NCI-H226 (cell line): Measurements from ENCODE around the gene C17orf114.
"Not testable (repeated sequence)": the region's sequence is repeated elsewhere in the genome, so short reads cannot be mapped to it uniquely, and the experiment has no call there.

Experiments
- DNase-seq: peaks from one replicate; pipeline ENCODE4 v3.0.0-alpha.2; 2015

The C17orf114 gene

GRCh38 chr17:4802228-4802627, at the start of gene C17orf114:
Gene C17orf114 (minus strand): TSS chr17:4802328.
- no peak for DNase-seq

GRCh38 chr17:4851084-4851483, 49.0 kb upstream of the C17orf114 start:
- no peak for DNase-seq

- DNase-seq, result no peak
Measured at GRCh38 chr17:4850246-4850645, 48.1 kb upstream of the C17orf114 start.

GRCh38 chr17:4849011-4849536, 46.9 kb upstream of the C17orf114 start:
- DNase-seq, result no peak

- DNase-seq, result no peak
Measured at GRCh38 chr17:4846635-4847390, 44.7 kb upstream of the C17orf114 start.

- DNase-seq, result no peak
Measured at GRCh38 chr17:4845118-4845517, 43.0 kb upstream of the C17orf114 start.

- DNase-seq, result no peak
Measured at GRCh38 chr17:4843321-4844000, 41.3 kb upstream of the C17orf114 start.

- no peak for DNase-seq
Measured at GRCh38 chr17:4842376-4842775, 40.2 kb upstream of the C17orf114 start.

- DNase-seq, result no peak
Measured at GRCh38 chr17:4840893-4841242, 38.7 kb upstream of the C17orf114 start.

GRCh38 chr17:4839965-4840892, 38.1 kb upstream of the C17orf114 start:
- DNase-seq, result no peak

- no peak for DNase-seq
Measured at GRCh38 chr17:4839221-4839620, 37.1 kb upstream of the C17orf114 start.

- DNase-seq, result no peak
Measured at GRCh38 chr17:4838309-4838785, 36.2 kb upstream of the C17orf114 start.

GRCh38 chr17:4837471-4838308, 35.6 kb upstream of the C17orf114 start:
- no peak for DNase-seq

- no peak for DNase-seq
Measured at GRCh38 chr17:4836221-4836620, 34.1 kb upstream of the C17orf114 start.

GRCh38 chr17:4834681-4835020, 32.5 kb upstream of the C17orf114 start:
- no peak for DNase-seq

GRCh38 chr17:4833941-4834680, 32.0 kb upstream of the C17orf114 start:
- DNase-seq, result peak; percentile 37

GRCh38 chr17:4833178-4833940, 31.2 kb upstream of the C17orf114 start, which contains the start of gene MINK1:
Gene MINK1 (plus strand): TSS chr17:4833340. CDS start chr17:4833584, 244 bp downstream.
- peak; percentile 92 for DNase-seq

- DNase-seq, result not testable (repeated sequence)
Measured at GRCh38 chr17:4832829-4833177, 30.7 kb upstream of the C17orf114 start.

- no peak for DNase-seq
Measured at GRCh38 chr17:4827399-4827798, 25.3 kb upstream of the C17orf114 start.

- no peak for DNase-seq
Measured at GRCh38 chr17:4823373-4824089, 21.4 kb upstream of the C17orf114 start.
